GM21717 (cell line): Measurements from ENCODE around the gene KNOP1.
"Not testable (repeated sequence)": the region's sequence is repeated elsewhere in the genome, so short reads cannot be mapped to it uniquely, and the experiment has no call there.

ENCODE experiments used
- ATAC-seq: cut with Tn5 transposase; IDR thresholded peaks from one replicate; pipeline ENCODE4 v1.9.1; 2021; ENCODE audit warnings: mild to moderate bottlenecking, moderate library complexity; ENCODE audit not compliant: unreplicated experiment

The KNOP1 gene

DNA sequence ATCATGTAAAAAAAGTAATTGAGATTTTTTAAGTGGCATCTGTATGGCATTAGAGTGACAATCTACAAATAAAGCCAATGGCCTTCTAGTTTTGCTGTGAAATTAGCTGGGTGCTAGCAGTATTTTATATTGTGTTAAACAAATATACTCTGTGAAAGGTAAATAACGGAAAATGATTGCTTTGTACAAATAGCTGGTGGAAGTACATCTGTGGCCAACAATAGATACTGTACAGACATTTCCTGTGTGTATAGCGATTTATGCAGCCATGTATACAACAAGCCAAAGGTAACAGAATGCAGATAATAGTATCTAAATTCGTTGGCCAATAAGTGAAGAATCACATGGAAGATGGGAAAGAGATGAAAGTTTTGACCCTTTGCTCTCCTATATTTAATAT lies 26.6 kb upstream of the KNOP1 start:
- ATAC-seq = no peak

DNA sequence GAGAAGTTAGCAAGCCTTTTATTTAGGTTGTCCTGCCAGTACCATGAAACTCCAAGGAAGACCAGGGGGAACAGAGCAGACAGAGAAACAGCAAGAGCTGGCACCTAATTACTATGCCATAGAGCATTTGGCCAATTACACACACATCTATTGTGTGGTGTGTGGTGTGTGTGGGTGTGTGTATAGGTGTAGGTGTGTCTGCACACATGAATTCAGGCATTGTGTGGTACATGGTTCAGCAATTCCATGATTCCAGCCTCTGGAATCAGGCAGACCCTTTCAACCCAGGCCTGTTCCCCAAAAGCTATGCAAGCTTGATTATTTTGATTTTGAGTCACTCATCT lies 25.8 kb upstream of the KNOP1 start:
- ATAC-seq = no peak

DNA sequence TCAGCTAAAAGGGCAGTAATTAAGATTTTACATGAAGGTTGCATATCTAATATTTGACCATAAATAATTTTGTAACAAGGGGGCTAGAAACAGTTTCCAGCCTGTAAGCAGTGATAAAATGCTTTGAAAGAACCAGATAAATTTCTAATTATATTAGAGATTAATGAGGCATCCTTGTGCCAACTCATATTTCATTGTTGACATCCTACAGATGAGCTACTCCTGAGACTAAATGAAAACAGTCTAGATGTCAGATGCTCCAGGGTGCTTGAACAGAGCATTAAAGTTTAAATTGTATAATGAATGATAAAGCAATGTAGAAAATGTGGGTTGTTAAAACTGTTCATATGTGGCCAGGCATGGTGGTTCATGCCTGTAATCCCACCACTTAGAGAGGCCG lies 23.3 kb upstream of the KNOP1 start:
- ATAC-seq = no peak

DNA sequence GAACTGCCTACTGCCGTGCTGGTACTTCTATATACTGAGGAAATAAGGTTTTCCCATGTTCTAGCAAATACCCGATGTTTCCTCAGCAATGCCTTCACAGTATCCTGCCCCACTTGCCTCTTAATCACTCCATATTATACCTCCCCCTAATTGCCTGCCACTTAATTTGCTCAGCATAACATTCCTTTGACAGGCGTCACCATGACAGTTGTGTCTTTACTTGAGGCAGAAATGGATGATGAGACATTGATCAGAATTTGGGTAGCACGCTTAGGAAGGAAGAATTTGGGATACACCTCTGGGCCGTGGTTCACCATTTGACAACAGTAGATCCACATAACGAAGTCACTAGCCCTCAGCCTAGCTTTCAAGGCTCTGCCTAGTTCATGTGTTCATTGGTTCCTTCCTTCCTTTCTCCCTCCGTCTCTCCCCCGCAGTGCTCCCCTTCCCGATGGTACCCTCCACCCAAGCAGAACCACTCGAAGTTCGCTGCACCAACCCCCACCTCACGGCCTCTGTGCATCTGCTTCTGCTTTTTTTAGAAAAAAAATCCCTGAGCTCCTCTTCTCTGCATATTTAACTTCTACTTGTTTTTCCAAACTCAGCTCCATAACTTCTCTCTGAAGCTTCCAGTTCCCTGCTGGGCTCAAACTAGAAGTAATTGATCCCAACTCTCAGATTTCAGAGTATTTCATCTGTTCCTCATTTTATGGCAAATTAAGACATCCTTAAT lies 19.4 kb upstream of the KNOP1 start:
- ATAC-seq = no peak

DNA sequence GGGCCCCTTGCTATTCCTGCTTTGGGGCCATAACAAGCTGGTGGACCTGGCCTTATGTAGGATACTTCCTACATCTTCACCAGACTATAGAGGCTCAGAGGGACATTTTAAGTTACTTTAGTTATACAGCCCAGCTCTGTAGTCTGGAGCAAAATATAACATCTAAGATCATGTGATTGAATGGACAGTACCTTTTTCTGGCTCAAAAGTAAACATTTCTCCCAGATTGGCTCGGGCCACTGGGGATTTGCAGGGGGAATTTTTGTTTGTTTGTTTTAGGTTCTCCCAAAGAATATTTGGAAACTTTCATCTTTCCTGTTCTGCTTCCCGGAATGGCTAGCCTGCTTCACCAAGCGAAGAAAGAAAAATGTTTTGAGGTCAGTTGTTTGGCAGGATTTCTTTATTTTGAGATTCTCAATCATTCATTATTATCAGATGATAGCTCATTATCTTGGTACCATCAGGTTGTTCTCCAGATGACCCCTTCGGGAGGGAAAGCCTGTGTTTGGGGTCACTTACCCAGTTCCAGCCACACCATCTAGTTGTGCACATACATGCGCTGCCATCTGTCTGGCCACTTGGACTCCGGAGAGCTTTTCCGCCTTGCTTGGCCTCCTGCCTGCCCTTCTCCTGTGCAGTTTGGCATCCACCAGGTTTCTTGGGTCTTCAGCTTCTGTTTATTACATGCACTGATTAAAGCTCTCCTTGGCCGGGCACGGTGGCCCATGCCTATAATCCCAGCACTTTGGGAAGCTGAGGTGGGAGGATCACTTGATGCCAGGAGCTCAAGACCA lies 17.2 kb upstream of the KNOP1 start:
- no peak for ATAC-seq

DNA sequence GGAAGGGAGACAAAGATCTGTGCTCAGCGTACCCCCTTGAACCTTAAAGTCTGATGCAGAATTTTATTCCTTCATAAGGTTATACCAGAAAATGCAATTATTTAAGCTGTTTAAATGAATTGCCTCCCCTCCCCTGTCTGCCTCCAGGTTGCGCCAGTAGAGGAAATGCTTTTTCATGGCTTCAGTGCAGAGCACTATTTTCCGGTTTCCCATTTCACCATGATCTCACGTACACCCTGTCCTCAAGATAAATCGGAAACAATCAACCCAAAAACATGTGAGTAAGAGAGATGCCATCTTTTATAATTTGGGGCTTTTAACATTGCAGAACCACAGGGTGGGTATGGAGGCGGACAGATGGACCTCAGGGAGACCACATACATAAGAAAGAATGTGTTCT lies 15.5 kb upstream of the KNOP1 start:
- no peak for ATAC-seq

DNA sequence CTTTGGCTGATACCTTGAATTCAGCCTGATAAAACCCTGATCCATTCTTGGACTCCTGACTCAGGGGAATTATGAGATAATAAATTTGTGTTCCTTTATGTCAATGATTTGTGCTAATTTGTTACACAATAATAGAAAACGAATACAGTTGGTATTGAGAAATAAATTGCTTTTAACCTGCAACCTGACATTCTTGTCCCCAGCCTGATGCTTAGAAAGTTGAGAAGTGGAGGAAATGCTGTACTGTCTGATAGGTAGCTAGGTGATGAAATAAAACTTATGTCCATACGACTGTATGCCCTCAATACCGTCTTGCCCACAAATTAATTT lies 10.6 kb upstream of the KNOP1 start:
- no peak for ATAC-seq

DNA sequence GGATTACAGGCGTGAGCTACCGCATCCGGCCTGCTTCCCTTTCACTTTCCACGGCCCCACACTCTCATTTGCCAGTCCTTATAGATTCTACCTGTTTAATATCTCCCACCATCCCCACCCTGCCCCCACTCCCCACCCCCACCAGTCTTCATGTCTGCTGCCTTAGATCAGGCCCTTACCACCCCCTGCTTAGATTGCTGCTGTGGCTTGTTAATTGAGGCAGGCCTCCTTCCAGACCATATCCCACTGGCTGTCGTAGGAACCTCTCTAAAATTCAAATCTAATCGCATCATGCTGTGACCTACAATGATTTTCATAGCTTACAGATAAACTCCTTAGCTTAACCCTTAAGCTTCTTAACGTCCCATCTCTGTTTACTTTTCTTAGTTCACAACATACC lies 5.0 kb upstream of the KNOP1 start:
- ATAC-seq = no peak

DNA sequence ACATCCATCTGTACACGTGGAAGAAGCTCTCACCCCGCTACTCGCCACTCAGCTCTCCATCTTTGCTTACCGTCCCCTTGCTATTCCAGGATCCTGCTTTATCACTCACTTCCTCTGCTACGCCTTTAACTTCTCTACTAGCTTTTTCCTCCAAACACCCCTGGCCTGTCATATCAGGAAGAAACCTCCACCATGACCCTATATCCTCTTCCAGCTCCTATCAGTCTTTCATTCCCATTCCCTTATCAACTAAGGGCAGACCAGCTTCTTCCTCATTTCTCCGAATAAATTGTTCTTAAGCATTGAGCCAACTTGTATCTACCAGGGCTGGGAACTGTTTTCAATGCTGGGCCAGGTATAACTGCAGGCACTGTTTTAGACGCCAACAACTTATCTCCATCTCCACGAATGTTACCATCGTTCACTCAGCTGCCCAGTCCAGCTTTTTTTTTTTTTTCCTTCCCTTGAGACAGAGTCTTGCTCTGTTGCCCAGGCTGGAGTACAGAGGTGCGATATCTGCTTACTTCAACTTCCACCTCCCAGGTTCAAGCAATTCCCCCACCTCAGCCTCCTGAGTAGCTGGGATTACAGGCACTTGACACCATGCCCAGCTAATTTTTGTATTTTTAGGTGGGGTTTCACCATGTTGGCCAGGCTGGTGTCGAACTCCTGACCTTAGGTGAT lies 4.4 kb upstream of the KNOP1 start:
- ATAC-seq = no peak

DNA sequence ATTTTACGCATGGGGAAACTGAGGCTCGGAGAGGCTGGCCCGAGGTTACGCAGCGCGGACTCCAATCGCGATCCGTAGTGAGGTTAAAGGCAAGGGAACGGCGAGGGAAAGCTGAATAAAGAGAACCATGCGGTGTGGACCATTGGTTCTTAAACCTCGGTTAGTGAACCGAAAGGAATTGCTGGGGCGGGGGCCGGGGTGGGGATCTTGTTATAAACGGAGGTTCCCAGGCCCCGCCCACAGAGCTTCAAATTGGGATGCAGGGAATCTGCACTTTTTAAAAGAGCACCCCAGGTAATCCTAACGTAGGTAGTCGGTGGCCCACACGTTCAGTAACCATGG lies 568 bp upstream of the KNOP1 start:
- no peak for ATAC-seq

DNA sequence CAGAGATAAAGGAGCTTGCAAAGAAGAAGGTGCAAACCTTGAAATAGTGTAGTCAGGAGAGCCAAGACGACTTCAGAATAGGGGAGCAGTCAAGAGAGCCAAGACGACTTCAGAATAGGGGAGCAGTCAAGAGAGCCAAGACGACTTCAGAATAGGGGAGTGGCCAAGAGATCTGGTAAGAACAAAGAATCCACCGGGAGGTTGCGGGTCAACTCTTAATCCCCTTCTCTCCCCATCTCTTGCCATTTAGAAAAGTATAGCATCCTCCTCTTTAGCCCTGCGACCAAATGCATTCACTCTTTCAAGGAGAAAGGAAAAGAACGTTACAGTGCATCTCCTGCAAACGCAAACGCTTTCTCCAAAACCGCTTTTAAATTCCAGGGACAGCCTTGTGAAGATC lies 713 bp downstream of the KNOP1 start:
- no peak for ATAC-seq

DNA sequence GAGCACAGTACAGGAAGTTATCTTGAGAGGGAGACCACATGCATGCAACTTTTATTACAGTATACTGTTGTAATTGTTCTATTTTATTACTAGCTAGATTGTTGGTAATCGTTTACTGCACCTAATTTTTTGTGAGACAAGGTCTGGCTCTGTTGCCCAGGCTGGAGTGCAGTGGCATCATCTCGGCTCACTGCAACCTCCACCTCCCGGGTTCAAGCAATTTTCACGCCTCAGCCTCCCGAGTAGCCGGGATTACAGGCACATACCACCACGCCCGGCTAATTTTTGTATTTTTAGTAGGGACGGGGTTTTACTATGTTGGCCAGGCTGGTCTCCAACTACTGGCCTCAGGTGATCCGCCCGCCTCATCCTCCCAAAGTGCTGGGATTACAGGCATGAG lies 1.3 kb downstream of the KNOP1 start:
- not testable (repeated sequence) for ATAC-seq

DNA sequence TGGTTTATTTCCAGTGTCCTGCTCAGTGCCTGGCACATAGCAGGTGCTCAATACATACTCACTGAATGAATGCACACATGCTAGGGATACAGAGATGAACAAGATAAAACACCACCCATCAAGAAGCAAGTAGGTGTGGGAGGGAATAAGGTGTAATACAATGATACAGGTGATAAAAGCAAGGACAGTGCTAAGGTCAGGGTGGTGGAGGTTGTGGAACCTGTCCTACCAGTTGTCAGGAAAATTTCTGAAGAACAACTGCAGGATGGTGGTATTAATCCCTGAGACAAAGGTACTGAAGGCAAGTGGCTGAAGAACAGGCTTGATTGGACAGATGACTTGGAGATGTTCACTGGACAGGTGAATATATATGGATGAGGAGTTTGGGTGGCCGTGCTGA lies 1.8 kb downstream of the KNOP1 start:
- no peak for ATAC-seq

DNA sequence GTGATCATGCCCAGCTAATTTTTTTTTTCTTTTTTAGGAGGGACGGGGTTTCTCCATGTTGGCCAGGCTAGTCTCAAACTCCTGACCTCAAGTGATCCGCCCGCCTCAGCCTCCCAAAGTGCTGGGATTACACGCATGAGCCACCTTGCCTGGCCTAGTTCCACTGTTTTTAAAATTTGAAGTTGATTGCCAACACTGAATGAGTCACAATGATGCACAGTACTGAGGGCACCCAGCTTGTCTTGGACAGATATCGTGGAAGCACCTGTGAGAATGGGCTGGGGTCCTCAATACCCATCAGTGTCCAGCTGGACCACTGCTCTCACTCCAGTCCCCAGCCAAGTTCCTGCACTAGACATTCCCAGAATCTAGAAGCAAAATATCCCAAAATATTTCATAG lies 2.5 kb downstream of the KNOP1 start:
- ATAC-seq = no peak

DNA sequence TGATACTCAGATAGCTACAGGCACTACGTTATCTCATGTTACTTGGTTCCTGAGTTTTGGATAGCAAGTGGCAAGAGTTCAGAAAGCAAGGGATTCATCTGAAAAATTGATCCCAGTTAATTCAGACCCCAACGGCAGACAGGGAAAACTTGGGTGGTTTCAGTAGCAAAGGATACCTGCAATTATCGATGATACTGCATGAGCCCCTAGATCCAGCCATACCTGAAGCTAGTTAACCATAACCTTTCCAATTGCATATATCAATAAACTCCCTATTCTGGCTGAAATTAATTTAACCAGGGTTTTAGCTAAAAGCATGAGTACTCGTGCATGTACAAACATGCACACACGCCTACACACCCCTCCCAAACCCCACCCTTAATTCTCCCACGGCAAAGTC lies 4.3 kb downstream of the KNOP1 start:
- ATAC-seq = no peak

DNA sequence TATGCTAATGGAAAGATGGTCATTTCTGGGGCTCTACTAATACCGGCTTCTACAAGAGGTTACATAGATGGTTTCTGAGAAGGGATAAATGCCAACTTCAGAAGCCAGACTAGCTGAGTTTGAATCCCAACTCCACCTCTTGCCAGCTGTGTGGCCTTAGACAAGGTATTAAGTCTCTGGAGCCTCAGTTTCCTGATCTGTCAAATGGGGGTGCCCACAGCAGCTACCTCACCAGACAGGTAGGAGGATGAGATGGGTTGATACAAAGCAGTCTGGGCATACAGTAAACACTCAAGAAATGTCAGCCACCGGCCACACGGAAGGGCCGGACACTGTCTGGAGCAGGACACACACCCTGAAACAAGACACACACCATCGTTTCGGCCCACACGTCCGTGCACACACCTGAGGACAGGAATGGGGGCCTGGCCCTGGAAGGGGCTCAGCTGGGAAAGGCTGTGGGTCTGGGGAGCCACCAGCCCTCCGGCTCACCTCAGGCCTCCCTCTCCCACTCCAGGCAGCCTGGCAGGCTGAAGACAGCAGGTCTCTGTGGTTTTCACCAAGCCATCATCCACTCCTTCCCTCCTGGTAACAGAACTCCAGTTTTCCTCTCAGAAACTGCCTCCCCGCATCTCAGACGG lies 5.5 kb downstream of the KNOP1 start:
- no peak for ATAC-seq

DNA sequence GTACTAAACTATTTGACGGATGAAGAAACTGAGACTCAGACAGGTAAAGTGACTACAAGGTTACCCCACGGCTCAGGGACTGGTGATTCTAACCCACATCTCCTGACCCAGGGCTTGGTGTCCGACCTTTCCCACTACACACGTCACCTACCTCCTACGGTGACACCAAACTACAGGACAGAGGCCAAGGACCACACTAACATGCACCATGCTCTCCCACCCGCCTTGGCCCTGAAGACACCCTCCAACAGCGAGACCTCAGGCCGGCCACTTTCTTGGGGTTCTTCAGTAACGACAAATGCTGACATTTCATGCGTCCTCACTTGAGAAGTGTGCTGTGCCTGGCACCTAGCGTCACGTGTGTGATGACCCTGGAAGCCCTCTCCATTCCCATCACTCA lies 6.4 kb downstream of the KNOP1 start:
- ATAC-seq = no peak

DNA sequence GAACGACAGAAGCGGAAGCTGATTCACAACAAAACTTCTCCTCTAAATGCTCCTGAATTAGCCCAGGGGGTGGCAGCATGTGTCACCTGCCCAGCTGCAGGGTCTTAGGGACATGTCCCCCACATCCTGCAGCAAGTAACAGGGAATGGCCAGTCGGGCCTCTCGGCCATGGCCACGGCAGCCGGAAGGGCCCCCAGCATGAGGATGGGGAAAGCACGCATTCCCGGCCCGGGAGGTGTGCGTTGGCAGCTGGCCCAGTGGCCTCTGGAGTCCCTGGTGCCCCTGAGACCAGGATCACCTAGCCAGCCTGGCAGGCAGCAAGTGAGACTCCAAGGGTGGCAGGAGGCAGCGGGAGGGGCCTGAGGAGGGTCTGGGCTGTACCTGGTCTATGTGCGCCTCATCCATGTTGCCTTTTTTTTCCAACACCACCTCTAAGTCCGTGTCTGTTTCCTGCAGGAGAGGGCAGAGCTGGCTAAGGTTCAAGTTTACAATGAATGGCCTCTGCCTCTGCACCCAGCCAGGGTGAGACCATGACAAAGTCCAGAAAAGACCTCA lies 7.0 kb downstream of the KNOP1 start:
- no peak for ATAC-seq

DNA sequence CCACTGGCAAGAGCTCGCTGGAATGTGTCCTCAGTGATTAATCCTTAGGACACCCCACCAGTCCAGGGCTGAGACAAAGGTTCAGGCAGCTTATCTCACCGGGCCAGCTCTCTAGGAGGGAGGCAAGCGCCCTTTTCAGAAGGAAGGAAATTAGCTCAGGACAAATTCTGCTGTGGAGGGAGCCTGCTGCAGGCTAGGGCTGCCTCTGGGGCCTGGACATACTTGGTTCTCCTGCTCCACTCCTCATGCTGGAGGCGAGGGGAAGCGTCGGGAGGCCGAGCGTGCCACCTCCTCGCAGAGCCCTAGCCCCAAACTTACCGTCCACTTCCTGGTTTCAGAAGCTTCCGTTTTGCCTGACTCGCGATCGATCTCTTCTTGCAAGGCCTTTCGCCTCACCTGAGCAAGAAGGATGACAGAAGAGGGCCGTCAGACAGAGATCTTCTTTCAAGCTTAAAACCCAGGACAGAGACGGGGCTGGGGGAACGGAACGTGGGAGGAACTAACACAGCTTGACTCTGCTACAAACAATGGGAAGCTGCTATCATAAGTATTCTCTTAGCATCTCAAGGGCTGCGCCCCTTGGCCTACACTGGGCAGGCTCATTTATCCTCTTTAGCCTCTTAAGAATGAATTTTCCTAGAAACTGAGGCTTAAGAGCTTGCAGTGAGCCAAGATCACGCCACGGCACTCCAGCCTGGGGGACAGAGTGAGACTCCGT lies 7.7 kb downstream of the KNOP1 start:
- no peak for ATAC-seq

DNA sequence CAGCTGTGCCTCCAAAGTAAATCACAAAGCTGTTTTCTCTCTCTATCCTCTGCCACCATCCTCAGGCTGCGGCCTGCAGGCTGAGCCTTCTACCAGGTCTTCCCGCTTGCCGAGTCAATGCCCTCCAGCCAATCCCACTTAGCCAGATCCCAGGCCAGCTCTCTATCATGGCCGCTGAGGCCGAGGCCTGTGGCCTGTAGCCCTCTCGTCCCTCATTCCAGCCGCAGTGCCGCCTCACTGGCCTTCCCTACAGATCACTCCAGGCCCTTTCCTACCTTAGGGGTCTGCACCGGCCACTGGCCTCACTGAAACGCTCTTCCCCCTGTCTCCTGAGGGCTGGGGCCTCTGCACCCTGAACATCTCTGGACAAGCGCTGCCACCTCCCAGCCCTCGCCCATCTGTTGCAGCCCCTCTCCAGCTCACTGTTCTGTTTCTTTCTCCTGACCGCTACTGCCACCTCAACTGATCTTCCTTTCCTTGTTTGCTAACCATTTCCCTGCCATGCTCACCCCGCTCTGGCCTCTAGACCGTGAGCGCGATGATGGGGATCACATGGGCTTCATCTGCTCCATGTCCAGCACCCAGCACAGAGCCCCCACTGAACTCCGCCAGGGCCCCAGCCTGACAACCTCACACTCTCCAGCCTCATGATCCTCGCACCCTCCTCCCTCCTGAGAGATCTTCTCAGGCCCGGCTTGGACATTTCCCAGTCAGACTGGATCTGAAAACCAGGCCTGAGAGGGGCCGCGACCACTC lies 8.5 kb downstream of the KNOP1 start:
- no peak for ATAC-seq
